Parathyroid adenoma (tissue), 2 donors: ENCODE results near the gene AFAP1L2.

ENCODE experiments used
- H2AFZ ChIP-seq: fragments of 300-600 bp; sonication (generic); one replicate; pipeline ENCODE4 v1.7.0; 2017; ENCODE audit warnings: antibody characterized with exemption, mild to moderate bottlenecking
- H3K27ac ChIP-seq: fragments of 300-600 bp; sonication (generic); one replicate; pipeline ENCODE4 v1.7.0; 2017
- H3K27me3 ChIP-seq: fragments of 300-600 bp; sonication (generic); one replicate; pipeline ENCODE4 v1.7.0; 2017; ENCODE audit warnings: low read length; ENCODE audit not compliant: control insufficient read depth, insufficient read depth
- H3K36me3 ChIP-seq: fragments of 300-600 bp; sonication (generic); one replicate; pipeline ENCODE4 v1.7.0; 2017; ENCODE audit warnings: low read length; ENCODE audit not compliant: control insufficient read depth, insufficient read depth
- H3K4me1 ChIP-seq: fragments of 300-600 bp; sonication (generic); one replicate; pipeline ENCODE4 v1.7.0; 2017; ENCODE audit warnings: control low read depth
- H3K4me2 ChIP-seq: fragments of 300-600 bp; sonication (generic); one replicate; pipeline ENCODE4 v1.7.0; 2017; ENCODE audit warnings: low read length
- H3K4me3 ChIP-seq: fragments of 300-600 bp; sonication (generic); one replicate; pipeline ENCODE4 v1.7.0; 2017; ENCODE audit warnings: low read depth, low read length
- H3K79me2 ChIP-seq: fragments of 300-600 bp; sonication (generic); one replicate; pipeline ENCODE4 v1.7.0; 2017; ENCODE audit warnings: control low read depth
- H3K9ac ChIP-seq: fragments of 300-600 bp; sonication (generic); one replicate; pipeline ENCODE4 v1.7.0; 2017; ENCODE audit warnings: mild to moderate bottlenecking
- H3K9me3 ChIP-seq: fragments of 300-600 bp; sonication (generic); one replicate; pipeline ENCODE4 v1.7.0; 2017; ENCODE audit warnings: low read length; ENCODE audit not compliant: control insufficient read depth
- TF ChIP-seq, protein P1 (sequence below): fragments of 300-600 bp; sonication (generic); IDR thresholded peaks from one replicate; pipeline ENCODE4 v1.7.0; 2017; ENCODE audit warnings: antibody characterized with exemption, mild to moderate bottlenecking
- donor health status: primary hyperparathyroidism.

The AFAP1L2 gene

DNA sequence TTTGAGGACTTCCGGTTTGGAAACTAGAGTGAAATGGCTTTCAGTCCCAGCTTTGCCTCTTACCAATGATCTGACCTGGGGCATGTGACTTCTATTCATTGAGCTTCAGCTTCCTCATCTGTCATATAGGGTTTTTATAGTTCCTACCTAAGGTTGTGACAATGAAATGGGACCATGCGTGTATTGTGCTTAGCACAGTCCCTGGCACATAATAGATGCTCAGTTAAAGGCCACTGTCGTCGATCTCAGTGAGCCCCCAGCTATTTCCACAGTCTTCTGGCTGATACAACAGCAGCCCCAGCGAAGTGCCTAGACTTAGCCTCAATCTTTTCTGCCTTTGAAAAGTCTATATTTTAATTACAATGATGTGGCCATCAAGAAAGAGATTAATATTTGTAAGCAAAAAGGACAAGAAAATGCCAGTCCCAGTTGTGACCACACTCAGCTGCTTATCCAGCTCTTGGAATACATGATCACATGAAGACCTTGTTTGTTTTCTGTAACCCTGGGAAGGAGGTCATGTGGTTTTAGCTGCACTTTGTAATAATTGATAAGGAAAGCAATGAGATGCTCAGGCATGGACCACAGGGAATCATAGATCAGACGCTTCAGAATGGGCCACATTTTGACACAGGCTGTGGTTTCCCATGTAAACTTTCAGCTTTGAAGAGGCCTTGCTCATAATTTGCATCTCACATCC, 120.6 kb downstream of the AFAP1L2 start:
- Histone ChIP-seq H3K79me2 (no peaks in the 10 kb centered on the region), H3K4me2 (no peak overlapping the region), H3K36me3 (no peaks in the 10 kb centered on the region), H3K9ac (no peak overlapping the region), H3K4me3 (no peak overlapping the region), H2AFZ (no peak overlapping the region), H3K4me1 (peaks cover 14% of the 10 kb centered on the region), H3K27ac (no peak overlapping the region), H3K27me3 (no peaks in the 10 kb centered on the region), H3K9me3 (no peaks in the 10 kb centered on the region)
- TF ChIP-seq, protein P1, sequence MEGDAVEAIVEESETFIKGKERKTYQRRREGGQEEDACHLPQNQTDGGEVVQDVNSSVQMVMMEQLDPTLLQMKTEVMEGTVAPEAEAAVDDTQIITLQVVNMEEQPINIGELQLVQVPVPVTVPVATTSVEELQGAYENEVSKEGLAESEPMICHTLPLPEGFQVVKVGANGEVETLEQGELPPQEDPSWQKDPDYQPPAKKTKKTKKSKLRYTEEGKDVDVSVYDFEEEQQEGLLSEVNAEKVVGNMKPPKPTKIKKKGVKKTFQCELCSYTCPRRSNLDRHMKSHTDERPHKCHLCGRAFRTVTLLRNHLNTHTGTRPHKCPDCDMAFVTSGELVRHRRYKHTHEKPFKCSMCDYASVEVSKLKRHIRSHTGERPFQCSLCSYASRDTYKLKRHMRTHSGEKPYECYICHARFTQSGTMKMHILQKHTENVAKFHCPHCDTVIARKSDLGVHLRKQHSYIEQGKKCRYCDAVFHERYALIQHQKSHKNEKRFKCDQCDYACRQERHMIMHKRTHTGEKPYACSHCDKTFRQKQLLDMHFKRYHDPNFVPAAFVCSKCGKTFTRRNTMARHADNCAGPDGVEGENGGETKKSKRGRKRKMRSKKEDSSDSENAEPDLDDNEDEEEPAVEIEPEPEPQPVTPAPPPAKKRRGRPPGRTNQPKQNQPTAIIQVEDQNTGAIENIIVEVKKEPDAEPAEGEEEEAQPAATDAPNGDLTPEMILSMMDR = no peak

DNA sequence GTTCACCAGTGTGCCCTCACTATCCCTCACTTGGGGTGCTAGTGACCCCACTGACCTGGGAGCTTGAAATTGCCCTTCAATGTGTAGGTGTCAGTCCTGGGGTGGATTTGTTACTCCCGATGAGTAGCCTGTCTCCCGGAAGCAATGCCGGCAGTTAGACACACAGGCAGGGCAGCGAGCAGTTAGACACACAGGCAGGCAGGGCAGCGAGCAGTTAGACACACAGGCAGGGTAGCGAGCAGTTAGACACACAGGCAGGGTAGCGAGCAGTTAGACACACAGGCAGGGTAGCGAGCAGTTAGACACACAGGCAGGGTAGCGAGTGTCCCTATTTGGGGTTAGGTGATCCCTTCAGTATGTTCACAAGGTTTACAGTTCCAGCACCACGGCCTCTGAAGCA, 121.2 kb downstream of the AFAP1L2 start:
- Histone ChIP-seq H3K4me3 (no peak overlapping the region), H3K9ac (no peak overlapping the region), H3K4me1 (peaks cover 14% of the 10 kb centered on the region), H2AFZ (no peak overlapping the region), H3K9me3 (no peaks in the 10 kb centered on the region), H3K4me2 (no peak overlapping the region), H3K79me2 (no peaks in the 10 kb centered on the region), H3K27me3 (no peaks in the 10 kb centered on the region), H3K27ac (no peak overlapping the region), H3K36me3 (no peaks in the 10 kb centered on the region)
- TF ChIP-seq, protein P1 = no peak

DNA sequence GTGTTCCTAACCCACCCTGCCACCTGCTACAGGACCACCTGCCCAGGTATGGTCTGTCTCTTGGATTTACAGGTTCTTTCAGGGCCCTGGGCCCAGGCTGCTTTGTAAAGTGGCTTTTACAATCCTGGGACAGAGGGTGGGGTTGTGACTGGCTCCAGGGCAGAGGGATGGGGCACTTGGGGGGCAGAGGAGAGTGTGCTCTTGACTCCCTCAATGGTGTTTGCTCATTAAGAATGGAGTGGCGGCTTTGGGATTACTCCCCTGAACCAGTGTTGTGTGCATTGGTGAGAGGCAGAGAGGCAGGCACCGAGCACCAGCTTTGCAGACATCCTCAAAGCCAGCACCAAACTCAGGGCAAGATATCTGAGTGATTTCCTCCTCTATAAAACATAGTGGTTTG, 121.8 kb downstream of the AFAP1L2 start:
- H3K9me3 ChIP-seq = no peaks in the 10 kb centered on the region
- no peaks in the 10 kb centered on the region for H3K79me2 ChIP-seq
- TF ChIP-seq, protein P1 = no peak
- no peak overlapping the region for H2AFZ ChIP-seq
- no peaks in the 10 kb centered on the region for H3K36me3 ChIP-seq
- H3K4me1 ChIP-seq = peaks cover 14% of the 10 kb centered on the region
- H3K9ac ChIP-seq = no peak overlapping the region
- H3K4me2 ChIP-seq = no peak overlapping the region
- H3K4me3 ChIP-seq = no peak overlapping the region
- no peaks in the 10 kb centered on the region for H3K27me3 ChIP-seq
- H3K27ac ChIP-seq = no peak overlapping the region

DNA sequence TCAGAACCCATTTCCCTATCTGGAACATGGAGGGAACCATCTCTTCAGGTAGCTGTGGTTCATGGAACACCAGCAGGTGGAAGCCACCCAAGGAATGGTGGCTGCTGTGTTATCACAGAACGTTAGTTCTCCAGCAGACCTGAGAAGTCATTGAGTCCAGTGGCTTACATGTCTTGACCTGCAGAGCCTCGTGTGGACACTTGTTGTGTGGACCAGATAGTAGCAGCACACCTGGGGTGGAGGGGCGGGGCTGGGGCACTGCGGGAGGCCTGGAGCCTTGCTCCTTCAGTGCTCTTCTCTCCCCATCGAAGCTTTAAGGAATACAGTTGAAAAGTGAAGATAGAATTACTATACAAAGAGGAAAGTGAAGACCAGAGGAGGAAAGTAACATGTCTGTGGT, 122.8 kb downstream of the AFAP1L2 start:
- Histone ChIP-seq H3K9me3 (no peaks in the 10 kb centered on the region), H2AFZ (no peak overlapping the region), H3K9ac (no peak overlapping the region), H3K79me2 (no peaks in the 10 kb centered on the region), H3K4me1 (peaks cover 7% of the 10 kb centered on the region), H3K4me3 (no peak overlapping the region), H3K27ac (no peak overlapping the region), H3K36me3 (no peaks in the 10 kb centered on the region), H3K4me2 (no peak overlapping the region), H3K27me3 (no peaks in the 10 kb centered on the region)
- TF ChIP-seq, protein P1 = no peak

DNA sequence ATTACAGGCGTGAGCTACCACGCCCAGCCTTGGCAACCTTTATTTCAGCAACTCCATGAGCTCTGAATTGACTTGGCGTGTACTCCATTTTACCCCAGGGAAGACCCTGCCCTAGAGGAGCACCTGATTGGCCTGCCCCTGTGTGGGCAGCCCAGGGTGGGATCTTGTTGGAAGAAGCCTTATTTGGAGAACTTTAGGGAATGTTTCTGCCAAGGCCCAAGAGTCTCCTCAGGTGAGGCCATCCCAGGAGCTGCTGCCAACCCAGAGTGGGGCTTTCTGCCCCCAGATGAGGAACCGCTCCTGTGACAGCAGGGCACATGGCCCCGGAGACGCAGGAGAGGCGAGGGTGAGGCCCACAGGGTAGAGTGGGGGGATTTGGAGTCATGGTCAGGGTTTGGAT, 123.3 kb downstream of the AFAP1L2 start:
- Histone ChIP-seq H2AFZ (no peak overlapping the region), H3K27me3 (no peaks in the 10 kb centered on the region), H3K9me3 (no peaks in the 10 kb centered on the region), H3K36me3 (no peaks in the 10 kb centered on the region), H3K4me1 (peaks cover 7% of the 10 kb centered on the region), H3K4me3 (no peak overlapping the region), H3K79me2 (no peaks in the 10 kb centered on the region), H3K9ac (no peak overlapping the region), H3K27ac (no peak overlapping the region), H3K4me2 (no peak overlapping the region)
- TF ChIP-seq, protein P1 = no peak
